ENCODE data around the gene ALAS1. TPM values are rescaled to one million over a fixed set of nuclear protein-coding genes. Genes with fewer than 3 reads are reported as not detected.

The ALAS1 gene
- total RNA-seq, 3 donors from 2014 or later: 25.9 to 34.7 (median 33.3) TPM

DNA sequence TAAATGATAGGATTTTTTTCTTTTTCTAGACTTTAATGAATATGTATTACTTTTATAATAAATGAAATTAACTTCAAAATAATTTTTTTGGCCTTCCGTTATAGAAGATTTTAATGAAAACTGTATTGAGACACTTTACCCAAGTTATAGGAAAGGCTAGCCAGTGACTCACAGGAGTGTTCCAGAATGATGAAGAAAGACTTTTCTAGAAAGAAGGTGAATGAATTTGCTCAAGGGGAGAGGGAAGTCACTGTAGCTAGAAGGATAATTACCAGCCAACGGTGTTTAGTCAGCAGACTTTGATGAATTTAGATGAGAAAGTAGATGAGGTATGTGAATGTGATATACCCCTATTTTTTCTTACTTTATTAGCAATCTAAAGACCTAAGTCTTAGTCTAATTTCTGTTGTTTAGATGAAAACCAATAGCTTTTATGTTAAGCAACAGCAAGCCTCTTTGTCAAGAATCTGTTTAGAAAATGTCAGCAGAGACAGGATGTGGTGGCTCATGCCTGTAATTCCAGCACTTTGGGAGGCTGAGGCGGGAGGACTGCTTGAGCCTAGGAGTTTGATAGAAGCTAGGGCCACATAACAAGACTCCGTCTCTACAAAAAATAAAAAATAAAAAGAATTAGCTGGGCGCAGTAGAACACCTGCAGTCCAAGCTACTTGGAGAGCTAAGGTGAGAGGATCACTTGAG is 3.2 kb downstream of the ALAS1 start:
- TF ChIP-seq POLR2A (IDR thresholded peaks at IDR 0.05) (no peak), POLR2AphosphoS5 (IDR thresholded peaks at IDR 0.05) (no peak)
- TF ChIP-seq, protein P1, sequence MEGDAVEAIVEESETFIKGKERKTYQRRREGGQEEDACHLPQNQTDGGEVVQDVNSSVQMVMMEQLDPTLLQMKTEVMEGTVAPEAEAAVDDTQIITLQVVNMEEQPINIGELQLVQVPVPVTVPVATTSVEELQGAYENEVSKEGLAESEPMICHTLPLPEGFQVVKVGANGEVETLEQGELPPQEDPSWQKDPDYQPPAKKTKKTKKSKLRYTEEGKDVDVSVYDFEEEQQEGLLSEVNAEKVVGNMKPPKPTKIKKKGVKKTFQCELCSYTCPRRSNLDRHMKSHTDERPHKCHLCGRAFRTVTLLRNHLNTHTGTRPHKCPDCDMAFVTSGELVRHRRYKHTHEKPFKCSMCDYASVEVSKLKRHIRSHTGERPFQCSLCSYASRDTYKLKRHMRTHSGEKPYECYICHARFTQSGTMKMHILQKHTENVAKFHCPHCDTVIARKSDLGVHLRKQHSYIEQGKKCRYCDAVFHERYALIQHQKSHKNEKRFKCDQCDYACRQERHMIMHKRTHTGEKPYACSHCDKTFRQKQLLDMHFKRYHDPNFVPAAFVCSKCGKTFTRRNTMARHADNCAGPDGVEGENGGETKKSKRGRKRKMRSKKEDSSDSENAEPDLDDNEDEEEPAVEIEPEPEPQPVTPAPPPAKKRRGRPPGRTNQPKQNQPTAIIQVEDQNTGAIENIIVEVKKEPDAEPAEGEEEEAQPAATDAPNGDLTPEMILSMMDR (IDR thresholded peaks at IDR 0.05): no peak
- Histone ChIP-seq H3K36me3 (no peaks in the 10 kb centered on the region), H3K27ac (no peak overlapping the region), H3K9me3 (no peaks in the 10 kb centered on the region), H3K27me3 (no peaks in the 10 kb centered on the region), H3K4me3 (no peak overlapping the region), H3K4me1 (peaks cover 5 to 15% of the 10 kb centered on the region in 2 donors)
- intact Hi-C loops (cut with DNase I; ENCODE audit: low total_unique reads): no loop called here
- DNase-seq (ENCODE audit: low spot score in 2 of 2): no peak

DNA sequence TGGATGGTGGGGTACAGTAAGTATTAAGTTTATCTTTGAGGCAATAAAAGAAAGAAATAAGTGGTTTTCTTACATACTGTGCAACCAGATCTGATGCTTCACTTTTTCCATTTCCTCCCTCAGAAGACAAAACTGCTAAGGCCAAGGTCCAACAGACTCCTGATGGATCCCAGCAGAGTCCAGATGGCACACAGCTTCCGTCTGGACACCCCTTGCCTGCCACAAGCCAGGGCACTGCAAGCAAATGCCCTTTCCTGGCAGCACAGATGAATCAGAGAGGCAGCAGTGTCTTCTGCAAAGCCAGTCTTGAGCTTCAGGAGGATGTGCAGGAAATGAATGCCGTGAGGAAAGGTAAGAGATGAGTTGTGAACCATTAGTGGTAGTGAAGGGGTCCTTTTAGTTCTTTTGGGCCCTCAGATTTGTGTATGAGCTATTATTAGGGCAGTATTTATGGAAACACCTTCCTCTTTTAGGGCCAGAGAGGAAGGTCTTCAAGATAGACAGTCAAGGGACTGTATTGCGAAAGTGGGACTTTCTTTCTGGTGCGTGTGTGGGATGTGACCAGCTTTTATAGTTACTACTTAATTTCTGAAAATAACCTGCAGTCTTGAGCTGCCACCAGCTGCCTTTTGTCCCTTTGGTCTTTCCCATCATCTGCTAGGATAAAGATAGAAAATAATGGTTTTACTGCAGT is 4.6 kb downstream of the ALAS1 start:
- H3K36me3 ChIP-seq: no peaks in the 10 kb centered on the region
- intact Hi-C loops (cut with DNase I; ENCODE audit: low total_unique reads): no loop called here
- H3K27ac ChIP-seq: no peak overlapping the region
- no peak for DNase-seq (ENCODE audit: low spot score in 2 of 2)
- no peaks in the 10 kb centered on the region for H3K9me3 ChIP-seq
- H3K4me3 ChIP-seq: no peak overlapping the region
- TF ChIP-seq, protein P1 (IDR thresholded peaks at IDR 0.05): no peak
- TF ChIP-seq POLR2AphosphoS5 (IDR thresholded peaks at IDR 0.05) (no peak), POLR2A (IDR thresholded peaks at IDR 0.05) (no peak)
- H3K4me1 ChIP-seq: peaks cover 1 to 3% of the 10 kb centered on the region in 2 donors
- no peaks in the 10 kb centered on the region for H3K27me3 ChIP-seq

DNA sequence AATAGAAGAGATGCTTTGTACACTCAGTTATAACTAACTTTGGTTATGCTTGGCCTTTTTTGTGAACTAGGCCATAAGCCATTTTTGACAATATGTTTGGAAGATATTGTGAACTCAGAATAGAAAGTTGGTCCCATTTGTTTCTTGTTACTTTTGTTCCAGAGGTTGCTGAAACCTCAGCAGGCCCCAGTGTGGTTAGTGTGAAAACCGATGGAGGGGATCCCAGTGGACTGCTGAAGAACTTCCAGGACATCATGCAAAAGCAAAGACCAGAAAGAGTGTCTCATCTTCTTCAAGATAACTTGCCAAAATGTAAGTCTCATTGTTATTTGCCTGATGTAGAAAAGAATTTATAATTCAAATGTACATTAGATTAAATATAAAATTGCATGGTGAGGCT is 5.7 kb downstream of the ALAS1 start:
- H3K9me3 ChIP-seq: no peaks in the 10 kb centered on the region
- TF ChIP-seq POLR2AphosphoS5 (IDR thresholded peaks at IDR 0.05): no peak
- TF ChIP-seq POLR2A (IDR thresholded peaks at IDR 0.05): no peak
- TF ChIP-seq, protein P1 (IDR thresholded peaks at IDR 0.05): no peak
- no peak overlapping the region for H3K27ac ChIP-seq
- peaks cover 3% of the 10 kb centered on the region for H3K36me3 ChIP-seq
- no peaks in the 10 kb centered on the region for H3K27me3 ChIP-seq
- intact Hi-C loops (cut with DNase I; ENCODE audit: low total_unique reads): no loop called here
- no peak overlapping the region for H3K4me3 ChIP-seq
- no peak for DNase-seq (ENCODE audit: low spot score in 2 of 2)
- no peaks in the 10 kb centered on the region for H3K4me1 ChIP-seq

DNA sequence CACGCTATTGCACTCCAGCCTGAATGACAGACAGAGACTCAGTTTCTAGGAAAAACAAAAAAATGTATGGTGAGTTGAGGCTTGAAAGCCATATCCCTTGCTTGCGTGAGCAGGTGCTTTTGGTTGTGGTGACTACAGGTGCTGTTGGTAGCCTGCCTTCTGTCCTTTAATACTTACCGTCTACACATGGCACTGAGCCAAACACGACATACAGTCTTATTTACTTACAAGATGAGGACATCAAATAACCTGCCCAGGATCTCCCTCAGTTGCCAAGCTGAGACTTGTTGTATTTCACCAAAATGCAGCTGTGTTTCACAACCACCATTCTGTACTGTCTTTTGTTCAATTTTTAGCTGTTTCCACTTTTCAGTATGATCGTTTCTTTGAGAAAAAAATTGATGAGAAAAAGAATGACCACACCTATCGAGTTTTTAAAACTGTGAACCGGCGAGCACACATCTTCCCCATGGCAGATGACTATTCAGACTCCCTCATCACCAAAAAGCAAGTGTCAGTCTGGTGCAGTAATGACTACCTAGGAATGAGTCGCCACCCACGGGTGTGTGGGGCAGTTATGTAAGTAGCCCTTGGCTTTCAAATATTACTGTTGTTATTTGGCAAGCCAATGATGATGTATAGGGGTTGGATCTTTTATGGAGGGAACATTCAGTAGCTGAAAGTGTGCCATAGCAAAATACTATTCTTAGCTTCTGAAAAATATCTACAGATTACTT is 6.5 kb downstream of the ALAS1 start:
- DNase-seq (ENCODE audit: low spot score in 2 of 2): peak in 1 of 2 donors; percentile 56
- Histone ChIP-seq H3K36me3 (peaks cover 7% of the 10 kb centered on the region), H3K27me3 (no peaks in the 10 kb centered on the region), H3K27ac (peak overlapping the region in 1 of 2 donors; percentile 13), H3K9me3 (no peaks in the 10 kb centered on the region), H3K4me3 (no peak overlapping the region), H3K4me1 (no peaks in the 10 kb centered on the region)
- intact Hi-C loops (cut with DNase I; ENCODE audit: low total_unique reads): no loop called here
- TF ChIP-seq POLR2AphosphoS5 (IDR thresholded peaks at IDR 0.05) (no peak), POLR2A (IDR thresholded peaks at IDR 0.05) (no peak)
- TF ChIP-seq, protein P1 (IDR thresholded peaks at IDR 0.05): no peak
